SU-DHL-6 (cell line): ENCODE results near the gene PADI3.

Source experiments
- H2AFZ ChIP-seq: fragments of 200-600 bp; sonication (generic); 2 replicates; pipeline ENCODE4 v1.6.1; 2014; ENCODE audit warnings: low read depth, mild to moderate bottlenecking, moderate library complexity, mixed read lengths, antibody characterized with exemption, low read length; ENCODE audit not compliant: severe bottlenecking
- H3F3A ChIP-seq: fragments of 200-600 bp; shearing (Covaris generic); 2 replicates; pipeline ENCODE4 v1.6.0; 2016; ENCODE audit warnings: antibody characterized with exemption, mild to moderate bottlenecking; ENCODE audit not compliant: insufficient read depth
- H3K27ac ChIP-seq: fragments of 200-600 bp; sonication (generic); 2 replicates; pipeline ENCODE4 v1.5.1; 2016; ENCODE audit warnings: low read depth, mild to moderate bottlenecking, low read length, moderate library complexity, mixed read lengths
- H3K27me3 ChIP-seq: fragments of 200-600 bp; sonication (generic), shearing (Covaris generic); 2 replicates; pipeline ENCODE4 v1.6.0; 2014; ENCODE audit warnings: mild to moderate bottlenecking, low read length
- H3K36me3 ChIP-seq: fragments of 200-600 bp; sonication (generic); 2 replicates; pipeline ENCODE4 v1.6.1; 2014; ENCODE audit warnings: mild to moderate bottlenecking, low read length, mixed read lengths
- H3K4me2 ChIP-seq: fragments of 300-600, 200-600 bp; shearing (Covaris generic), sonication (generic); 2 replicates; pipeline ENCODE4 v1.6.0; 2014; ENCODE audit warnings: low read length, low read depth, mild to moderate bottlenecking; ENCODE audit not compliant: poor library complexity, severe bottlenecking
- H3K4me3 ChIP-seq: fragments of 200-600 bp; sonication (generic); 2 replicates; pipeline ENCODE4 v1.5.1; 2014; ENCODE audit warnings: antibody characterized with exemption, low read length, mild to moderate bottlenecking, mixed read lengths; ENCODE audit not compliant: insufficient read depth, poor library complexity, severe bottlenecking
- H3K79me2 ChIP-seq: fragments of 200-600 bp; sonication (generic); 2 replicates; pipeline ENCODE4 v1.6.1; 2014; ENCODE audit warnings: mild to moderate bottlenecking, low read length, moderate library complexity; ENCODE audit not compliant: insufficient read depth
- H3K9ac ChIP-seq: fragments of 200-600 bp; sonication (generic); 2 replicates; pipeline ENCODE4 v1.7.0; 2014; ENCODE audit warnings: mild to moderate bottlenecking, low read length
- H3K9me2 ChIP-seq: fragments of 200-600 bp; sonication (generic); replicated peaks from 2 replicates; pipeline ENCODE4 v1.6.1; 2014; ENCODE audit warnings: low read length; ENCODE audit not compliant: insufficient read depth
- H3K9me3 ChIP-seq: fragments of 200-600 bp; sonication (generic); 2 replicates; pipeline ENCODE4 v1.6.1; 2014; ENCODE audit warnings: low read length, mixed read lengths; ENCODE audit not compliant: insufficient read depth
- H4K20me1 ChIP-seq: fragments of 200-600 bp; sonication (generic); 2 replicates; pipeline ENCODE4 v1.6.1; 2014; ENCODE audit warnings: low read depth, mild to moderate bottlenecking, antibody characterized with exemption, low read length, moderate library complexity, mixed read lengths
- EZH2phosphoT487 ChIP-seq: fragments of 200-600 bp; sonication (generic), shearing (Covaris generic); conservative IDR thresholded peaks from 2 replicates; pipeline ENCODE4 v1.6.1; 2018; ENCODE audit warnings: mild to moderate bottlenecking, antibody characterized with exemption, low read length, moderate library complexity, mixed read lengths
- TF ChIP-seq, protein P1 (sequence below): fragments of 200-600 bp; sonication (generic); IDR thresholded peaks from one replicate; pipeline ENCODE4 v1.5.1; 2017; ENCODE audit warnings: antibody characterized with exemption, mild to moderate bottlenecking, low read length, moderate library complexity; ENCODE audit not compliant: insufficient read depth, poor library complexity, severe bottlenecking

The PADI3 gene

DNA sequence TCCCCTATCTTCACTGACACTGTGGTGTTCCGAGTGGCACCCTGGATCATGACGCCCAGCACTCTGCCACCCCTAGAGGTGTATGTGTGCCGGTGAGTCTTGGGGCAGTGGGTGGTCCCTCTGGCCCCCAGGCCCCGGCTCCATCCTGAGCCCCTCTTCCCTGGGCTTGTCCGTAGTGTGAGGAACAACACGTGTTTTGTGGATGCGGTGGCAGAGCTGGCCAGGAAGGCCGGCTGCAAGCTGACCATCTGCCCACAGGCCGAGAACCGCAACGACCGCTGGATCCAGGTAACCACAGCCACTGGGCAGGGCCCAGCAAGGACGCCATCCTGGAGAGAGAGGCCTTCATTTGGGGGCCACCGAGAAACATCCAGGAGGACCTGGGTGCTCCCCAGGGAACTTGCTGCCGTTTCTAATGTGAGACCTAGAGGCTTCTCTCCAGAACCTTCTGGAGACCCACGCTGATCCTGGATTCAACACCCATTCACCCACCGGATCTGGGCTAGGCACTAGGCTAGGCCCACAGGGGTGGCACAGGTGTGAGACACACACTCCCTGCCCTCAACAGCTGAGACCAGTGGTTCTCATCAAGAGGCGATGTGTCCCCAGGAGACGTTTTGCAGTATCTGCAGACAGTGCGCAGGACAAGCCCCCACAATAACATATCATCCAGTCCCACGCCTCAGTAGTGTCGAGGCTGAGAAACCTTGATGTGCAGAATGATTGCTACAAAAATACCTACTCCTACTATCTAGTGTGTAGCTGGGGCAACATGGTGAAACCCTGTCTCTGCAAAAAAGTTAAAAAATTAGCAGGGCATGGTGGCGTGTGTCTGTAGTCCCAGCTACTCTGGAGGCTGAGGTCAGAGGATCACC, 22.2 kb downstream of the PADI3 start:
- no peaks in the 10 kb centered on the region; the same call in 1 of the 2 replicates for H3K27me3 ChIP-seq
- H3K27ac ChIP-seq: no peak overlapping the region
- no peak overlapping the region for H3K4me2 ChIP-seq
- no peaks in the 10 kb centered on the region for H3F3A ChIP-seq
- no peak overlapping the region for H3K4me3 ChIP-seq
- H2AFZ ChIP-seq: no peak overlapping the region
- no peaks in the 10 kb centered on the region for H4K20me1 ChIP-seq
- TF ChIP-seq EZH2phosphoT487: no peak
- TF ChIP-seq, protein P1, sequence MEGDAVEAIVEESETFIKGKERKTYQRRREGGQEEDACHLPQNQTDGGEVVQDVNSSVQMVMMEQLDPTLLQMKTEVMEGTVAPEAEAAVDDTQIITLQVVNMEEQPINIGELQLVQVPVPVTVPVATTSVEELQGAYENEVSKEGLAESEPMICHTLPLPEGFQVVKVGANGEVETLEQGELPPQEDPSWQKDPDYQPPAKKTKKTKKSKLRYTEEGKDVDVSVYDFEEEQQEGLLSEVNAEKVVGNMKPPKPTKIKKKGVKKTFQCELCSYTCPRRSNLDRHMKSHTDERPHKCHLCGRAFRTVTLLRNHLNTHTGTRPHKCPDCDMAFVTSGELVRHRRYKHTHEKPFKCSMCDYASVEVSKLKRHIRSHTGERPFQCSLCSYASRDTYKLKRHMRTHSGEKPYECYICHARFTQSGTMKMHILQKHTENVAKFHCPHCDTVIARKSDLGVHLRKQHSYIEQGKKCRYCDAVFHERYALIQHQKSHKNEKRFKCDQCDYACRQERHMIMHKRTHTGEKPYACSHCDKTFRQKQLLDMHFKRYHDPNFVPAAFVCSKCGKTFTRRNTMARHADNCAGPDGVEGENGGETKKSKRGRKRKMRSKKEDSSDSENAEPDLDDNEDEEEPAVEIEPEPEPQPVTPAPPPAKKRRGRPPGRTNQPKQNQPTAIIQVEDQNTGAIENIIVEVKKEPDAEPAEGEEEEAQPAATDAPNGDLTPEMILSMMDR: no peak
- no peaks in the 10 kb centered on the region for H3K36me3 ChIP-seq
- no peaks in the 10 kb centered on the region for H3K9me2 ChIP-seq
- H3K9ac ChIP-seq: no peak overlapping the region
- H3K9me3 ChIP-seq: no peaks in the 10 kb centered on the region
- H3K79me2 ChIP-seq: no peaks in the 10 kb centered on the region

DNA sequence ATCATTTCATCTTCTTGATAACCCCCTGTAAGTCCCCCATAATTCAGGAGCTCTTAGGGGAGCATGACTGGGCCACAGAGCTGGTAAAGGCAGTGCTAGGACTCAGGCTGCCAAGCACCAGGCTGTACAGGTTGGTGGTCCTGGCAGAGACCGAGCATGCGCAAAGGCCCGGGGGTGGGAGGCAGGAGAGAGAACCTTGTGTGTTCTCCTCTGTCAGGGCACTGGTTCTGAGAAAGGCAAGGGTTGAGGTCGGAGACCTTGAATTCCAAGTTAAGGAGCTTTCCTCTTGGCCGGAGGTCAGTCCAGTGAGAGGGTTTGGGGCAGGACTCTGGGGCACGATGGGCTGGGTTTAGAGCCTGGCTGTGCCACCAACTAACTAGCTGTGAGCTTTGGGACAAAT, 23.2 kb downstream of the PADI3 start:
- H3K79me2 ChIP-seq: no peaks in the 10 kb centered on the region
- no peaks in the 10 kb centered on the region for H3K9me3 ChIP-seq
- no peaks in the 10 kb centered on the region for H3F3A ChIP-seq
- H3K9ac ChIP-seq: no peak overlapping the region
- H3K9me2 ChIP-seq: no peaks in the 10 kb centered on the region
- H3K4me3 ChIP-seq: no peak overlapping the region
- no peaks in the 10 kb centered on the region for H3K36me3 ChIP-seq
- no peak overlapping the region for H3K4me2 ChIP-seq
- H3K27me3 ChIP-seq: no peaks in the 10 kb centered on the region; the same call in 1 of the 2 replicates
- no peaks in the 10 kb centered on the region for H4K20me1 ChIP-seq
- no peak overlapping the region for H3K27ac ChIP-seq
- H2AFZ ChIP-seq: no peak overlapping the region
- no peak for TF ChIP-seq EZH2phosphoT487
- TF ChIP-seq, protein P1: no peak

DNA sequence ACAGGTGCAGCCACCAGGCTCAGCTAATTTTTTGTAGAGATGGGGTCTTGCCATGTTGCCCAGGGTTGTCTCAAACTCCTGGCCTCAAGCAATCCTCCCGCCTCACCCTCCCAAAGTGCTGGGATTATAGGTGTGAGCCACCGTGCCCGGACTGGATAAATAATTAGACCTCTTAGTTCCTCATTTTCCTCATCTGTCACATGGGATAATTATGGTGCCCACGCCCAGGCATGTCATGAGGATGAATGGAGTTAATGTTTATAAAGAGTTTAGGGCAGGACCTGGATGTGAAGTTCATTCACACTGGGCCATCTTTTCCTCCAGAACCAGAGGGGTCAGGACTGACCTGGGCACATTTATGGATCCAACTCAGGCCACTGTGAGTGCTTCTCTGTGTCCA, 23.7 kb downstream of the PADI3 start:
- Histone ChIP-seq H3F3A (no peaks in the 10 kb centered on the region), H3K27ac (no peak overlapping the region)

More for the DNA sequence above, 23.7 kb downstream of the PADI3 start:
- H4K20me1 ChIP-seq: no peaks in the 10 kb centered on the region
- H3K36me3 ChIP-seq: no peaks in the 10 kb centered on the region
- no peak overlapping the region for H3K4me3 ChIP-seq
- H3K79me2 ChIP-seq: no peaks in the 10 kb centered on the region
- H3K27me3 ChIP-seq: no peaks in the 10 kb centered on the region; the same call in 1 of the 2 replicates
- no peak overlapping the region for H3K4me2 ChIP-seq
- H3K9me3 ChIP-seq: no peaks in the 10 kb centered on the region
- H3K9me2 ChIP-seq: no peaks in the 10 kb centered on the region
- no peak overlapping the region for H3K9ac ChIP-seq
- TF ChIP-seq, protein P1: no peak
- TF ChIP-seq EZH2phosphoT487: no peak
- H2AFZ ChIP-seq: no peak overlapping the region
